ENCODE data around the gene KRT76. TPM values are rescaled to one million over a fixed set of nuclear protein-coding genes. Genes with fewer than 3 reads are reported as not detected.

Gene KRT76
- total RNA-seq, 1 donor from 2014 or later, result not detected

GRCh38 chr12:52813203-52813819 lies 36.2 kb upstream of the KRT76 start:
- no peak for DNase-seq

- no peak for DNase-seq
These were observed 35.6 kb upstream of the KRT76 start for GRCh38 chr12:52812749-52813148.

DNA sequence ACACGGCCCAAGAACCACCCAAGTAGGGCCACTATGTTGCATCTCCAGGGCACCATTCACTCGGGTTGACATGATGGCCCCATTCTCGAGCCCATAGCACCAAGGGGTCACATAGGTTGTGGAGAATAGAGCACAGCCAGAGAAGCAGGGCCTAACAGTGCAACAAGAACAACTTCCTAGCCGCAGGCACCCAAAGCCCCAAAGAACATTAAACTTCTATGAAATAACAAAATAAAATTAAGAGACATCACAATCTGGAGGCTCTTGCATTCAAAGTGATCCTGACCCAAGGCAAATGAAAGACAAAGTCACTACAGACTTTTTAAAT lies 34.9 kb upstream of the KRT76 start:
- no peak for DNase-seq

DNA sequence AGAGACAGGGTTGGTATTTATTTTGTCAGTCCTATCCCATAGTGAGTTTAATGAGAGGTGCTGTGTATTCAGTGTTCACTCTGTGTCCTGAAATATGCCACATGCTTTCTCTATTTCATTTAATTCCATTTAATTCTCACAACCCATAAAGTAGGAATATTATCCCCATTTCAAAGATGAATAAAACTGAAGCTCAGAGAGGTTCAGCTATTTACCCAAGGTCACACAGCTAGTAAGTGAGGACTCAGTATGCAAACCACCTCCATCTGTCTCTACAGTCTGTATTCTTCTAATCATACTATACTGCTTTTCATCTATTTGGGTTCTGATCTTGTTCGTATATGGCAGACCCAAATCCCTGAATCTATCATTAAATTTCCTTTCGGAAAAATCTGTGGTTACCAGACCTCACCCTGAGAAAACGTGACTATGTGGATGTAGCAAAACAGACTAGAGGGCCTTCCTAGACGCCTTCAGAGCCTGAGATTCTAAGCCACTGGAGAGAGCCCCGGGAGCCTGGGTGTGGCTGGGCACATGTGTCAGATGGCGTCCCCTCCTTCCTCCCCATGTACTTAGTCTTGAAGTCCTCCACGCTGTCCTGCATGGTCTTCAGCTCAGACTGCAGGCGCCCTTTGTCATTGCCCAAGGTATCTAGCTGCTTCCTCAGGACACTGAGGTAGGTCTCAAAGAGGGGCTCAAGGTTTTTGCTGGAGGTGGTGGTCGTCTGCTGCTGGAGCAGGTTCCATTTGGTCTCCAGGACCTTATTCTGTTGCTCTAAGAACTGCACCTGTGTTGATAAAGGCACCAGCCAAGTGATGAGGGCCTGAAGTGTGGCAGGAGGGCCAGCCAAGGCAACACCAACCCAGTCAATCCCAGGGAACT lies 34.3 kb upstream of the KRT76 start:
- no peak for DNase-seq

- DNase-seq, result no peak
These were observed 33.4 kb upstream of the KRT76 start for GRCh38 chr12:52810554-52810953.

- no peak for DNase-seq
These were observed 32.0 kb upstream of the KRT76 start for GRCh38 chr12:52809166-52809565.

DNA sequence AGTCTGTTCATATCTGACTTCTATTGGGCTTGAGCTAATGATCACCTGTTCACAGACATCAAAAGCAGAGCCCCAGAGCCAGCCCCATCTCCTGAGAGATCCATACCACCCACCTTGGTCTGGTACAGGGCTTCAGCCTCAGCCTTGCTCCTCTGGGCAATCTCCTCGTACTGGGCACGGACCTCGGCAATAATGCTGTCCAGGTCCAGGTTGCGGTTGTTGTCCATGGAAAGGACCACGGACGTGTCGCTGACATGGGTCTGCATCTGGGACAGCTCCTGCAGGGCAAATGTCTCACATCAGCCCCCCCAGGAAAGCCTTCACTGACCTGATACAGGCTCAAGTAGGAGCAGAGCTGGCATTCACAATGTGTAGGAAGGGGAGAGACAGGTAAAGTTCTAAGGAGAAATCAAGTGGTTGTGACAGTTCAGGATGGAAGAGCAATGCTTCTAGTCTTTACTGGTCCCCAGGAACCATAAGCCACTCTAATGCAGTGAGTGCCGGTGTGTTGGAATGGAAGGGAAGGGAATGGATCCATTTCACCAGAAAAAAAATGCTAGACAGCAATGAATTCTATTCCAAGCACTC lies 31.5 kb upstream of the KRT76 start:
- no peak for DNase-seq

- DNase-seq, result no peak
These were observed 30.7 kb upstream of the KRT76 start for GRCh38 chr12:52807544-52808470.

DNA sequence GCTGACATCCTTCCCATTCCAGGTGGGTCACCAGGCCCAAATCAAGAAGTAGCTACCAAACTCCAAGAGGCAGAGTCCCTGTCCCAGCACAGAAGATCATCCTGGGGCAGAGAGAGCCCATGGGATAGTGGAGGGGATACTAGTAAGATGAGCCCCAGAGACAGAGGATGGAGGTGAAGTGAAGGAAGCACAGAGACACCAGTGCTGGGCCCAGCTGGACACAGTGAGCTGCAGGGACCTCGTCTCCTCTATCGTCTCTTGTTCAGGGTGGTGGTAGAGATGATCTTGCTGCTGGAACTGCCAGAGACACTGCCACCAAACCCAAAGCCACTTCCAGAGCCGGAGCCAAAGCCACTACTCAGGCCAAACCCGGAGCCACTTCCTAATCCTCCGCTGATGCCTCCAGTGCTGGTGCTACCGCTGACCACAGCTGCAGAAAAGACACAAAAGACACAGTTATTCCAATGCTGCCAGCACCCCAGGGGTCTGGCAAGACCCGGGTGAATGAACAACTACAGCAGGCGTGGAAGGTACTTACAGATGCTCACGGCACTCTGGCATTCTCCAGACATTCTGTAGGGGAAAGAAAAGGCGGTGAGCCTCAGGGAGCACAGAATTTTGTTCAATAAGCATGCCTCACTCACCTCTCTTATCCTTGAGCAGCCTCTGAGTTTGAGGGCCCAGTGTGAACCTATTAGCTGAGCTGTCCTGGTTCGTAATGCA lies 29.8 kb upstream of the KRT76 start:
- DNase-seq, result no peak

GRCh38 chr12:52806169-52806811 lies 29.1 kb upstream of the KRT76 start:
- DNase-seq, result no peak

DNA sequence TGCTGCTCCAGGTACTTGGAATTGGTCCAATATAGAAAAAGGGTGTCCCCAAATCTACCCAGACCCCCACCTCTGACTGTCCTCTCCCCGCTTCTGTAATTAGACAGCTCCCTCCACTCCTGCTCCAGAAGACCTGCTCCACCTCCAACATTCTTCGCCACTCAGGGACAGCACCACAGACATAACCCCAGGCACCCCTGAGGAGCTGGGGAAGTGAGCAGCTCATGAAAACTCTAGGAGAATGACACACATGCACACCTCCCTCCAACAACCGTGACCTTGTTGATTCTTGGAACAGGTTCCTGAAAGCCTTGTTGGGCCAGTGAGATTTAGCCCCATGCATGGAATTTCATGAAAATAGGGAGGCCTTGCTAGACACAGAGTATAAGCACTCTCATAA lies 28.6 kb upstream of the KRT76 start:
- DNase-seq, result no peak

GRCh38 chr12:52805000-52805399 lies 27.9 kb upstream of the KRT76 start:
- DNase-seq, result no peak

DNA sequence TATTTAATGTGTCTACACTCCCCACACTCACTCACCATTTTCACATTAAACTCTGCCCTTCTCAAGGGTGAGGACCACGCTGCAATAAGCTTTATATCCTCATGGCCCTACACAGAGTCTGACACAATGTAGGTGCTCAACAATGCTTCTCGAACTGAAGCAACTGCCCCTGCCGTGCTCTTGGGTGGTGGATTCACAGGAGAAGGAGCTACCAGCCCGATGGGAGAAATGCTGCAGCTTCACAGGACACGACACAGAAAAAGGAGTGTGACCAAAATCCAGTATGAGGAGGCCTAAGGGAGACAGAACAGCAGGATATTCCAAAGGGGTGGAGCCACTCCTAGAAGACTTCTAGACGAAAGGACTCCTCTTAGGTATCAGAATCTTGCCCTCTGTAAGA lies 25.3 kb upstream of the KRT76 start:
- no peak for DNase-seq

DNA sequence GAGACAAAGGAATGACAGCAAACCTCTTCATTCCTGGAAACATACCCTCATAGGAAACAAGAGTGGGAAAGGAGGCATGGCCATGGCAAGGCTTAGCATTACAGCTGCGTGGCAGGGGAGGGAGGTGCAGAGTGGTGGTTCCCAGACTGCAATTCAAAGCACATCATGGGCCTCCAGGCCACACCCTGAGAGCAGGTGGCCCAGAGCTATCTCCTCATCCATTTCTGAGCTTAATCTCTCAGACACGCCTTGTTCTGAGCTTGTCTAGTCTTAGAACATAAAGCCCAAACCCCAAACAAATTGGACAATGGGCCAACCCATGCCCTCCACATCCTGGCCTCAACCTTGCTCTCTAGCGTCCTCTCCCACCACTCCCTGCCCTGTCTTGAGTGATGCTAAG lies 24.6 kb upstream of the KRT76 start:
- DNase-seq, result no peak

- no peak for DNase-seq
These were observed 23.2 kb upstream of the KRT76 start for GRCh38 chr12:52800259-52800917.

- DNase-seq, result no peak
These were observed 22.5 kb upstream of the KRT76 start for GRCh38 chr12:52799505-52800211.

DNA sequence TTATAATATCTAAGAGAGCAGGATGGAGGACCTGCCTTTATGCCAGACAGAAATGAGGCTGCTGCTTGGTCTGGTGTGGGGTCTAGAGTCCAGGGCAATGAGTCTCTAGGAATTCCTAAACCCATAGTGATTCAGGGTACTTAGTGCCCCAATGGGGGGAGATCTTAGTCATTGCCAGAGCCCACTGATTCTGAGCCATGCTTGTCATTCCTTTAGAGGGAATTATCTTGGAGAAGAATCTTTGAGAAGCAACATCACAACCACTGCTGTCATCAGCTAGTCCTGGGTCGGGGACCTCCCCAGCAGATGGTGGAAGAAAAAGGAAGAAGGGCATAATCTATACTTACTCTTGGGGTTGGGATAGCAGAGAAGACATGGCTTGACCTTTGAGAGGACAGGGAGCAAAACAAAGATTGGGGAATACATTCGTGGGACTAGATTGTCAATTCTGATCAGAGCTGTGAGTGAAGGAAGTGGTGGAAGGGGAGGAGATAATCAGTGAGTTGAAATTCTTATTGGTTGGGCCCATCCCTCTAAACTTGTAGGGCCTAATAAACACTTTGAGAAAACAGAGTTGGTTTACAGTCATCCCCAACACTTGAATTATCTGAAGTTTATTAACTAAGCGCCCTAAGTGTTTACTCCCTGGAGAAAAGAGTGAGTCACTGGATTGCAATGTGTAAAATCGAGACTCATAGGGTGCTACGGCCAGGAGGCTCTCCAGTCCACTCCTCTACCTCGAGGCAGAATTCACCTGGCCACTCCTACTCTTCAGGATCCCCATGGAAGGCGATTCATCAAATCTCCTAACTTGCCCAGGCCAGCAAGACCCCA lies 21.7 kb upstream of the KRT76 start:
- no peak for DNase-seq

DNA sequence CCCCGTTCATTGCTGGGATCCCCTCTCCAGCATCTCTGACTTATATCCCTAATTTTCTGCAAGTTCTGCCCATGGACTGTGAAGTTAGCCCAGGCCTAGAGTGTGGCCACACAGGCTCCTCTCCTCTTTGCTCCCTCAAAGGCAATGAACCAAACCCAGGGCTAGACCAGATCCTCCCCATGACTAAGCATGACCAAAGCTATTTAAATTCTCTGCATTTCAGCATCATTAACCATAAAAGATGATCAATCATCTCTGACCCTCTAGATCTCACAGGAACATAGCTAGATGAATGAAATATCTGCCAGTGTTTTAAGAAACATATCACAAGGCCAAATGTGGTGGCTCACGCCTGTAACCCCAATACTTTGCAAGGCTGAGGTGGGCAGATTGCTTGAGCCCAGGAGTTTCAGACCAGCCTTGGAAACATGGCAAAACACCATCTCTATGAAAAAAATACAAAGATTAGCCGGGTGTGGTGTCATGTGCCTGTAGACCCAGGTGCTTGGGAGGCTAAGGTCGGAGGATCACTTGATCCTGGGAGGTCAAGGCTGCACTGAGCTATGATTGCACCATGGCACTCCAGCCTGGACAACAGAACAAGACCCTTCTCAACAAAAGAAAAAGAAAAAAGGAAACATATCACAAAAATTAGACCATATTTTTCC lies 21.0 kb upstream of the KRT76 start:
- DNase-seq, result no peak

DNA sequence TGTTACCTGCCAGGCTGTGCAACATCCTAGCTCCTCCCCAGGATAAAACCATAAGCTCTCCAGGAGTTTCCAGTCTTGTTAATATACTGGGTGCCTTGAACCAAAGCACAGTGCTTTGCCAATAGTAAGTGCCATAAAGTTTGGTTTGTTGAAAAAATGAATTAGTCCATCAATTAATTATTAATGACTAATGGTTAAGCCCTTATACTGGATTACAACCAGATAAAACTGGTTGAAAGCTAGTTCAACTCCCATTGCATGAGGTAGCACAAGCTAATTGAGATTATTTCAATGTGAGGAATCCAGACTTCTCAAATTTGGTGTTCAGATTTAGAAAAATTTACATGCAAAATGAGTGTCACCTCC lies 20.4 kb upstream of the KRT76 start:
- no peak for DNase-seq

Data from skin of body (tissue), 2 donors.